ENCODE results near the gene TECPR1.

The TECPR1 gene

GRCh38 chr7:98232799-98233198 lies 19.2 kb downstream of the TECPR1 start:
- H3K27me3 ChIP-seq (ENCODE audit: insufficient read depth, low read depth): no peaks in the 10 kb centered on the region
- H3K4me2 ChIP-seq: no peak overlapping the region
- H3K4me3 ChIP-seq (IDR thresholded peaks at IDR 0.05; ENCODE audit: insufficient read depth, low read depth, low read length): no peak overlapping the region
- H3K36me3 ChIP-seq (ENCODE audit: insufficient read depth): no peaks in the 10 kb centered on the region
- no peaks in the 10 kb centered on the region for H3K4me1 ChIP-seq (ENCODE audit: low read depth, poor library complexity, severe bottlenecking)
- no peak overlapping the region for H2AFZ ChIP-seq (ENCODE audit: low read depth)
- H4K20me1 ChIP-seq (ENCODE audit: insufficient read depth): no peaks in the 10 kb centered on the region
- no peak for TF ChIP-seq CTCF (conservative IDR thresholded peaks at IDR 0.05; ENCODE audit: low read depth, low read length)
- H3K9ac ChIP-seq: no peak overlapping the region
- H3K27ac ChIP-seq: no peak overlapping the region
- H3K79me2 ChIP-seq (ENCODE audit: insufficient read depth, low read depth): no peaks in the 10 kb centered on the region

- H2AFZ ChIP-seq (ENCODE audit: low read depth): no peak overlapping the region
- H4K20me1 ChIP-seq (ENCODE audit: insufficient read depth): no peaks in the 10 kb centered on the region
- no peak overlapping the region for H3K27ac ChIP-seq
- no peak overlapping the region for H3K4me3 ChIP-seq (IDR thresholded peaks at IDR 0.05; ENCODE audit: insufficient read depth, low read depth, low read length)
- H3K4me1 ChIP-seq (ENCODE audit: low read depth, poor library complexity, severe bottlenecking): no peaks in the 10 kb centered on the region
- H3K79me2 ChIP-seq (ENCODE audit: insufficient read depth, low read depth): no peaks in the 10 kb centered on the region
- H3K9ac ChIP-seq: no peak overlapping the region
- no peak for TF ChIP-seq CTCF (conservative IDR thresholded peaks at IDR 0.05; ENCODE audit: low read depth, low read length)
- H3K36me3 ChIP-seq (ENCODE audit: insufficient read depth): no peaks in the 10 kb centered on the region
- no peak overlapping the region for H3K4me2 ChIP-seq
- no peaks in the 10 kb centered on the region for H3K27me3 ChIP-seq (ENCODE audit: insufficient read depth, low read depth)
Measured at GRCh38 chr7:98232263-98232585, 19.8 kb downstream of the TECPR1 start.

- no peaks in the 10 kb centered on the region for H3K4me1 ChIP-seq (ENCODE audit: low read depth, poor library complexity, severe bottlenecking)
- no peak overlapping the region for H2AFZ ChIP-seq (ENCODE audit: low read depth)
- H3K9ac ChIP-seq: no peak overlapping the region
- no peaks in the 10 kb centered on the region for H3K36me3 ChIP-seq (ENCODE audit: insufficient read depth)
- no peaks in the 10 kb centered on the region for H3K79me2 ChIP-seq (ENCODE audit: insufficient read depth, low read depth)
- no peak overlapping the region for H3K27ac ChIP-seq
- no peak overlapping the region for H3K4me2 ChIP-seq
- H3K27me3 ChIP-seq (ENCODE audit: insufficient read depth, low read depth): no peaks in the 10 kb centered on the region
- H4K20me1 ChIP-seq (ENCODE audit: insufficient read depth): no peaks in the 10 kb centered on the region
- no peak overlapping the region for H3K4me3 ChIP-seq (IDR thresholded peaks at IDR 0.05; ENCODE audit: insufficient read depth, low read depth, low read length)
- no peak for TF ChIP-seq CTCF (conservative IDR thresholded peaks at IDR 0.05; ENCODE audit: low read depth, low read length)
Measured at GRCh38 chr7:98231493-98232262, 20.4 kb downstream of the TECPR1 start.

GRCh38 chr7:98230746-98231471 lies 21.1 kb downstream of the TECPR1 start:
- no peaks in the 10 kb centered on the region for H3K4me1 ChIP-seq (ENCODE audit: low read depth, poor library complexity, severe bottlenecking)
- H3K79me2 ChIP-seq (ENCODE audit: insufficient read depth, low read depth): no peaks in the 10 kb centered on the region
- H3K27ac ChIP-seq: no peak overlapping the region
- no peak overlapping the region for H3K4me3 ChIP-seq (IDR thresholded peaks at IDR 0.05; ENCODE audit: insufficient read depth, low read depth, low read length)
- no peaks in the 10 kb centered on the region for H3K36me3 ChIP-seq (ENCODE audit: insufficient read depth)
- H3K9ac ChIP-seq: no peak overlapping the region
- no peak for TF ChIP-seq CTCF (conservative IDR thresholded peaks at IDR 0.05; ENCODE audit: low read depth, low read length)
- no peaks in the 10 kb centered on the region for H4K20me1 ChIP-seq (ENCODE audit: insufficient read depth)
- H2AFZ ChIP-seq (ENCODE audit: low read depth): no peak overlapping the region
- no peak overlapping the region for H3K4me2 ChIP-seq
- no peaks in the 10 kb centered on the region for H3K27me3 ChIP-seq (ENCODE audit: insufficient read depth, low read depth)
